MM.1S (cell line): ENCODE measurements around the gene LRRC45.

Source experiments
- DNase-seq: peaks from one replicate; pipeline ENCODE4 v3.0.0-alpha.2; 2015
- H2AFZ ChIP-seq: fragments of 300-600 bp; sonication (generic); 2 replicates; pipeline ENCODE4 v1.6.0; 2016; ENCODE audit warnings: antibody characterized with exemption, low read length
- H3F3A ChIP-seq: fragments of 300-600 bp; sonication (generic); 2 replicates; pipeline ENCODE4 v1.6.1; 2016; ENCODE audit warnings: mild to moderate bottlenecking, antibody characterized with exemption, low read length, moderate library complexity, mixed read lengths; ENCODE audit not compliant: insufficient read depth
- H3K27ac ChIP-seq: fragments of 300-600 bp; sonication (generic); 2 replicates; pipeline ENCODE4 v1.5.1; 2016; ENCODE audit warnings: mild to moderate bottlenecking, low read length
- H3K27me3 ChIP-seq: fragments of 300-600 bp; sonication (generic); replicated peaks from 2 replicates; pipeline ENCODE4 v1.6.0; 2016; ENCODE audit warnings: low read length; ENCODE audit not compliant: insufficient read depth
- H3K36me3 ChIP-seq: fragments of 300-600 bp; sonication (generic); replicated peaks from 2 replicates; pipeline ENCODE4 v1.6.1; 2016; ENCODE audit warnings: mild to moderate bottlenecking, low read length, mixed read lengths; ENCODE audit not compliant: insufficient read depth
- H3K4me1 ChIP-seq: fragments of 300-600 bp; sonication (generic); 2 replicates; pipeline ENCODE4 v1.6.1; 2016; ENCODE audit warnings: low read length, mixed read lengths
- H3K4me2 ChIP-seq: fragments of 300-600 bp; sonication (generic); 2 replicates; pipeline ENCODE4 v1.6.0; 2016; ENCODE audit warnings: low read depth, low read length
- H3K4me3 ChIP-seq: fragments of 300-600 bp; sonication (generic); 2 replicates; pipeline ENCODE4 v1.5.1; 2016; ENCODE audit warnings: low read length, mixed read lengths
- H3K79me2 ChIP-seq: fragments of 300-600 bp; sonication (generic); 2 replicates; pipeline ENCODE4 v1.6.1; 2016; ENCODE audit warnings: mixed run types, low read length, mixed read lengths
- H3K9ac ChIP-seq: fragments of 300-600 bp; sonication (generic); 2 replicates; pipeline ENCODE4 v1.6.1; 2016; ENCODE audit warnings: low read length, mixed read lengths
- H3K9me2 ChIP-seq: fragments of 300-600 bp; sonication (generic); replicated peaks from 2 replicates; pipeline ENCODE4 v1.6.1; 2016; ENCODE audit warnings: mild to moderate bottlenecking, low read length, mixed read lengths; ENCODE audit not compliant: insufficient read depth
- H3K9me3 ChIP-seq: fragments of 300-600 bp; sonication (generic); replicated peaks from 2 replicates; pipeline ENCODE4 v1.6.1; 2016; ENCODE audit warnings: mild to moderate bottlenecking, low read length, mixed read lengths; ENCODE audit not compliant: insufficient read depth
- H4K20me1 ChIP-seq: fragments of 300-600 bp; sonication (generic); 2 replicates; pipeline ENCODE4 v1.6.1; 2016; ENCODE audit warnings: mild to moderate bottlenecking, low read length, moderate library complexity, mixed read lengths; ENCODE audit not compliant: insufficient read depth
- CTCF ChIP-seq: fragments of 300-600 bp; sonication (generic); IDR thresholded peaks from 2 replicates; pipeline ENCODE4 v1.5.1; 2016; ENCODE audit warnings: antibody characterized with exemption, low read length, mixed read lengths
- EZH2 ChIP-seq: fragments of 300-600 bp; sonication (generic); optimal IDR thresholded peaks from 2 replicates; pipeline ENCODE3; 2017; ENCODE audit warnings: low read depth, mild to moderate bottlenecking, antibody characterized with exemption, low read length, mixed read lengths
- EZH2phosphoT487 ChIP-seq: fragments of 300-600 bp; sonication (generic); IDR thresholded peaks from 2 replicates; pipeline ENCODE4 v1.6.1; 2018; ENCODE audit warnings: antibody characterized with exemption, low read length

LRRC45 gene

GRCh38 chr17:82020572-82021106 is 2.5 kb upstream of the LRRC45 start:
- Histone ChIP-seq H3K27me3 (no peaks in the 10 kb centered on the region), H3K36me3 (no peaks in the 10 kb centered on the region), H3K9me2 (no peaks in the 10 kb centered on the region), H3K79me2 (peaks cover 39% of the 10 kb centered on the region), H3K4me1 (peaks cover 9% of the 10 kb centered on the region), H3F3A (peaks cover 13% of the 10 kb centered on the region), H3K9ac (no peak overlapping the region), H2AFZ (no peak overlapping the region), H4K20me1 (no peaks in the 10 kb centered on the region), H3K4me2 (no peak overlapping the region; the same call in 1 of the 2 replicates), H3K27ac (no peak overlapping the region), H3K4me3 (no peak overlapping the region), H3K9me3 (no peaks in the 10 kb centered on the region)
- TF ChIP-seq CTCF (no peak), EZH2phosphoT487 (no peak), EZH2 (no peak)
- DNase-seq: no peak

- H3K27ac ChIP-seq: peak overlapping the region; percentile 4; the same call in 1 of the 2 replicates
These were observed 1.8 kb upstream of the LRRC45 start for GRCh38 chr17:82021107-82021899.

GRCh38 chr17:82021900-82022309 is 1.2 kb upstream of the LRRC45 start:
- Histone ChIP-seq H3K4me2 (peak overlapping the region; percentile 98), H3K9me3 (no peaks in the 10 kb centered on the region), H3K36me3 (no peaks in the 10 kb centered on the region), H3K4me3 (peak overlapping the region; percentile 100), H3K27ac (peak overlapping the region; percentile 4; the same call in 1 of the 2 replicates), H3F3A (peaks cover 13% of the 10 kb centered on the region), H3K9me2 (no peaks in the 10 kb centered on the region), H3K79me2 (peaks cover 39% of the 10 kb centered on the region), H2AFZ (peak overlapping the region; percentile 93; the same call in 1 of the 2 replicates), H3K27me3 (no peaks in the 10 kb centered on the region), H4K20me1 (no peaks in the 10 kb centered on the region), H3K9ac (peak overlapping the region; percentile 92), H3K4me1 (peaks cover 9% of the 10 kb centered on the region)
- no peak for TF ChIP-seq CTCF
- no peak for TF ChIP-seq EZH2
- no peak for TF ChIP-seq EZH2phosphoT487
- DNase-seq: no peak

More at GRCh38 chr17:82021107-82021899, 1.8 kb upstream of the LRRC45 start:
- Histone ChIP-seq H3K79me2 (peaks cover 39% of the 10 kb centered on the region), H3K9me2 (no peaks in the 10 kb centered on the region), H3K36me3 (no peaks in the 10 kb centered on the region), H4K20me1 (no peaks in the 10 kb centered on the region), H3K4me2 (peak overlapping the region; percentile 98), H3K27me3 (no peaks in the 10 kb centered on the region), H3K4me1 (peaks cover 9% of the 10 kb centered on the region), H3F3A (peaks cover 13% of the 10 kb centered on the region), H2AFZ (no peak overlapping the region), H3K9ac (peak overlapping the region; percentile 92; the same call in 1 of the 2 replicates), H3K4me3 (peak overlapping the region; percentile 100), H3K9me3 (no peaks in the 10 kb centered on the region)
- TF ChIP-seq EZH2phosphoT487: no peak
- peak; percentile 72 for TF ChIP-seq CTCF
- peak; percentile 54 for DNase-seq
